Stimulated activated CD4-positive, alpha-beta T cell treated with anti-CD3 and anti-CD28 coated beads, Interleukin-2, amount 100 ng/mL, for 4 hours (primary cell): ENCODE measurements around the gene OTOGL.
"Not testable (repeated sequence)": the region's sequence is repeated elsewhere in the genome, so short reads cannot be mapped to it uniquely, and the experiment has no call there.

Source experiments
- DNase-seq: peaks from one replicate; pipeline ENCODE4 v3.0.0-alpha.2; 2020; ENCODE audit warnings: low read depth

Gene OTOGL

GRCh38 chr12:80277732-80278131, 178.4 kb downstream of the OTOGL start:
- no peak for DNase-seq

DNA sequence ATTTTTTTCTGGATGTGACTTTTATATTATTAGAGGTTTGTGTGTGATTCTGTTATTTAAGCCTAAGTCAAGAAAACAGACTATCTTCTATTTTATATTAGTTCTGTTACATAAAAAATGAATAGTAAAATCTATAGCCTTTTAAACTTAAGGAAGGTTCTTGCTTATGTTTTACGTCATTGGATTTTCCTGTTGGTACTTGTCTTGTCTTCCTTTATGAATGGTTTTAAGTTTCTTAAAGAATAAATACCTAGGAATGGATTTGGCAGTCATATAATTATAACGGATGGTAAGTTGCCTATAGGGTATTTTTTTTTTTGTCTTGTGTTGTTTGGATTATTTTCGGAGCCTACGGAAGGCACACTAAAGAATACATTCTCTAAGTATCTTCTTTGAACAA, 182.9 kb downstream of the OTOGL start:
- no peak for DNase-seq

DNA sequence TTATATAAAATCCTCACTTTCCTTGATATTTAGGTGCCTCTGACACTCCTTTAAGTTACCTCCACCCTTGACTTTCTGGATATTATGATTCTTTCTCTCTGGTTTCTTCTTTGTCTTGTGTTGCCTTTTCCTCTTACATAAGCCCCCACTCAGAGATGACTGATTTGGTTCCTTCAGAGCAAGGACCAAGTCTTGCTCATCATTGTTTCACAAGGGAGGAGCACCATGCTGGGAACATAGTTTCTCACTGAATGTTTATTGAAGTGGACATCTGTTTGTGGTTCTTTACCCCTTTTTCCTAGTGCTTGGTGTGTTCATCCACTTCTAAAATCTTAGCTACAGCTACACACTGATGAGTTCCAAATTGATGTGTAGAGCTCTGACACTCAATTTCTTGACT, 183.4 kb downstream of the OTOGL start:
- no peak for DNase-seq

DNA sequence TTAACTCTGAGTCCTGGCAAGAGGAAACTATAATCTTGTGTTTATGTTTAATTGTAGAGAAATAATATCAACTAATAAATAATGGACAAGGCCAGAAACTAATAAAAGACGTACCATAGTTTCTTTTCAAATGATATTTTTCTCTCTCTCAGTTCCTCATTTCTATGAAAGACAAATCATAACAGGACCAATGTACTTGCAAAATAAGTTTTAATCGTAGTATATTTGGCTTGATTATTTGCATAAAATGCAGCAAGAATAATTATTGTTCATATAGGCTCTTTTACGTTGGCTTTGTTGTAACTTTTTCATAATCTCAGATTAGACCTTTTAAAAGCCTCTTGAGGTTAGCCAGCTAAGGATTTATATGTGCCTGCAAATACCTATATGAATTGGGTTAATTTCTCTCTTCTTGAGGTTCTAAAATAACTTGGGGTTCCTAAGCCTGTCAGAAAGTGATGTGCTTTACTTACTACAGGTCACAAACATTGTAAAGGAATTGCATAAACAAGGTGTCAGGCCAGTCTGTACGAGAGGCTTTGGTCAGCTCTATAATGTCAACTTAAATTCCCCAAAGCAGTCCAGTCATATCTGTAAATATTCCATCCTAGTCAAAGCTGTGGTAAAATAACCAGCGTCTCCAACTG, 191.9 kb downstream of the OTOGL start:
- DNase-seq, result no peak

GRCh38 chr12:80293347-80293746, 194.0 kb downstream of the OTOGL start:
- DNase-seq, result no peak

GRCh38 chr12:80293759-80294158, 194.4 kb downstream of the OTOGL start:
- DNase-seq, result no peak

DNA sequence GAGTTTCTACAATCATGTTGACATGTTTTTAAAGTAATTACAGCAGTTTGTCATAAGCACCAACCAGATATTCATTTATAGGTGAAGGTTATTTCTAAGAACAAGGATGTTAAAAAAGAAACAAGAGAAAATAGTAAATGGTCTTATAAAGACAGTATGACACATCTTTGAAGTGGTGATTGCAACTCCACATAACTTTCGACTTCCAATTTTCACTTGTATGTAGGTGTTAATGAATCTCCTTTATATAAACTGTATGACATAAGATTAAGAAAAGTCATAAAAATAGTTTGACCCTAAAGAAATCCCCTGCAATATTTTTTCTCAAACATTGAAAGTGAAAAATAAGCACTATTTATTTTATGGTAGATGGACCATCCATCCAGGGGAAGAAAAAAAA, 199.9 kb downstream of the OTOGL start:
- DNase-seq, result no peak

GRCh38 chr12:80299976-80300375, 200.6 kb downstream of the OTOGL start:
- DNase-seq, result no peak

DNA sequence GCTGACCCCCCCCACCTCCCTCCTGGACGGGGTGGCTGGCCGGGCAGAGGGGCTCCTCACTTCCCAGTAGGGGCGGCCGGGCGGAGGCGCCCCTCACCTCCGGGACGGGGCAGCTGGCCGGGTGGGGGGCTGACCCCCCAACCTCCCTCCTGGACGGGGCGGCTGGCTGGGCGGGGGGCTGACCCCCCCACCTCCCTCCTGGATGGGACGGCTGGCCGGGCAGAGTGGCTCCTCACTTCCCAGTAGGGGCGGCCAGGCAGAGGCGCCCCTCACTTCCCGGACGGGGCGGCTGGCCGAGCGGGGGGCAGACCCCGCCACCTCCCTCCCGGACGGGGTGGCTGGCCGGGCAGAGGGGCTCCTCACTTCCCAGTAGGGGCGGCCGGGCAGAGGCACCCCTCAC, 208.1 kb downstream of the OTOGL start:
- not testable (repeated sequence) for DNase-seq

DNA sequence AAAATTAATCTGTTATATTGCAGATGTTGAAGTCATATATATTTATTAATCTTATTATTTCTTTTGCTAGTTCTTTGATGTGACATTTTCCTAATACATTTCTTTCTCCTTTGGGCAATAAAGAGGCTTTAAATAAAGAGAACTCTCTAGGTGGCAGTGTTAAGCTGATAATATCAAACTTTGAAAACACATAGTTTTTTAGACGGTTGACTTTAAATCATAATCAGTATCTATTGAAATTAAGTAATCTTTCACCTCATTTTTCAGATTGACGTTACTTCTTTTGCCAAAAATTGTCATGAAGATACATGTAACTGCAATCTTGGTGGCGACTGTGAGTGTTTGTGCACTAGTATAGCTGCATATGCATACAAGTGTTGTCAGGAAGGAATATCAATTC, 213.9 kb downstream of the OTOGL start:
- DNase-seq, result no peak

- no peak for DNase-seq
Measured at GRCh38 chr12:80314741-80315140, 215.4 kb downstream of the OTOGL start.

- no peak for DNase-seq
Measured at GRCh38 chr12:80316222-80316621, 216.9 kb downstream of the OTOGL start.

GRCh38 chr12:80317307-80317706, 218.0 kb downstream of the OTOGL start:
- no peak for DNase-seq

DNA sequence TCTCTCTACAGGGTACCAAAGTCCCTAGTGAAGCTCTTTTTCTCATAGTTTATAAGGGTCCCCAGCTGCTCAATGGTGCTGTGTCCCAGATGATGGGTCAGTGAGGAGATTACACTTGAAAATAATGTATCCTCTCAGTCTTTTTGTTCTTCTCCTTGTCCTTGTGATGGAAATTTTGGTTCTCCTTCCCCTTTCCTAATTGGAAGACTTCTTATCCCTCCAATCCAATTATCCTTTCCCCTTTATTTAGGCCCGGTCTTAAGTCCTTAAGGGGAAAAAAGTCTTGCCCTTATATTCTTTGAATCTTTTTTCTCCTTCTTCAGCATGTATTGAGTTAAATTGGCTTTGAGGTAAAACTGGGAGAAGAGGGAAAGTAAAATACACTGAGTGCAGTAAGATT, 218.6 kb downstream of the OTOGL start:
- no peak for DNase-seq

DNA sequence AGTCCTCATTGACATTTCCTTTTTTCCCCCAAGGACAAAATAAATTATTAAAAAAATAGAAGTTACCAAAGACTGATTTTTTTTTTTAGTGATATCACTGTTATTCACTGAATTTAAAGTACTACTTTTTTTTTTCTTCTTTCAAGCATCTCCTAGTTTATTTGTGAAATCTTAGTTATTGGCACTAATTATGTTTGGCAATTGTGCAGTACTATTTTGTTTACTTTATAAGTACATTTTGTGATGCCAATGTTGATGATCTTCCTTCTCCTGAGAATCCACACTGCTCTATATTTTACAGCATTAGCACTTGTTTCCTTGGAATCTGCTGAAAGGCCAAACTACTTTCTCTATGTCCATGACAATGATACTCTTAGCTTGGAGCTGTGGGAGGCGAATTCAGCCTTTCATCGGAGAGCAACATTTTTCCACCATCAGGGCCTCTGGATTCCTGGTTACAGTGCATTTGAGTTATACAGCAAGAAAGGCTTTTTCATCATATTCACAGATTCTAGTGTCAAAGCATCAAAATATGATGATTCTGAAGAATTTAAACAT, 220.9 kb downstream of the OTOGL start:
- no peak for DNase-seq

DNA sequence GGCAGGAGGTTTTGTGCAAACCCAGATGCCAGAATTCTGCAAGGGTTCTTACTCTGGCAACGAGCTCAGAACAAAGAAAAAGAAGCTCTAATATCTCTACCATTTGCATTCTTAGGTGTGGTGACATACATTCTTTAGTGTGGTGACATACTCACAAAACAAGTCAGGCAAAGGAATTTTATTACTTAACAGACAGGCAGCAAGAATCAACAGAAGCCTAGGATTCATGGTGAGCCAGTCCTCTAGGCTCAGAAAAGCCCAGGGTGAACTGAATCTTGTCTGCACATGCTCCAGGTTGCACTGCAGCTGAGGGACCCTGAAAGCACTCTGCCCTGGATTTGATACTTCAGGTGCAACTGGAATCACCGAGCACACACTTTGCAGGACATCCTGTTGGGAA, 222.3 kb downstream of the OTOGL start:
- no peak for DNase-seq

DNA sequence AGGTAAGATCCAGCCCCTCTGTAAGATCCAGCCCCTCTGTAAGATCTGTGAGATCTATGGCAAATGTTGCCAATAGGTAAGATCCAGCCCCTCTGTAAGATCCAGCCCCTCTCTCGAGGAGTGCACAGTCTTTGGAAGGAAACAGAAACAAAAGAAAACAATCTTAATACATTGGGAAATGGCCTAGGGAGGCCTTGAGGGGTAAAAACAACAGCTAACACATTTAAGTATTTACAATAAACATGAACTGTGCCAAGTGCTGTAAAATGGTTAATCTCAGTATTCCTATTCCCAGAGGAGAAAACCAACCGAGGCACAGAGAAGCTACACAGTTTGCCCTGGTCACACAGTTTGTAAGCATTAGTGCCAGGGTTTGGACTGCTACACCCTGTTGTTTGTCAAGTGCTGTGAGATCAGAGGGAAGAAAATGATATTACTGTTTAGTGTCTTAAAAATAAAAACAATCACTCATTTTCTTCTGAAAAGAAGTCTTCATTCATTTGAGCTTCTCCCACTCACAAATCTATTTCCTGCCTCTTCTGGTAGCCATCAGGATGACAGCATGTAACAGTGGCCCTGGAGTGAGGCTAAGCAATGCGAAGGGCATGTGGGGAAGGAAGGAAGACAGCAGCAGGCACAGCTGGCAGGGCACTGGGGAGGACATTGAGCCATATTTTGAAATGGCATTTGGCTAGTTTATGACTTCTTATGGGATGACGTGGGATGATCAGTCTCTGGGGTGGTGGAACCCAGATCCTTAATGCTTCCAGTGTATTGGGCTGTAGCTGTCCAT, 226.0 kb downstream of the OTOGL start:
- DNase-seq, result no peak

GRCh38 chr12:80332827-80333226, 233.5 kb downstream of the OTOGL start:
- no peak for DNase-seq

GRCh38 chr12:80352474-80352873, 253.1 kb downstream of the OTOGL start:
- DNase-seq, result no peak

- no peak for DNase-seq
Measured at GRCh38 chr12:80353254-80353653, 253.9 kb downstream of the OTOGL start.

DNA sequence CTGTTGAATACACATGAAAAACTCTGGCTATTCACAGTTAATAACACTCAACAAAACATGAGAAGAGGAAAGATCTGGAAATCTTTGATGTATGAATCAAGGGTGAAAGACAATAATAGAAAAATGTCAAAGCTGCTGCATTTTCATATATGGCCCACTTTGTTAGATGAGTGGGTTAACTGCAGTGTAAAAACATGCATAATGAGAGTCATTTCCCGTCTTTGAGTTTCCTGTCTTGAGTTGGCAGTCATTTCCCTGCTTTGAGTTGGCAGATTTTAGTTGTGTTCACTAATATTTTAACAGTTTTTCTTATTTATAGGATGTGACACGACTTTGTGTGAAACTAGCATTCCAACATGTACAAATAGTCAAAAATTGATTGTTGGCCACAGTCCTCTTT, 256.8 kb downstream of the OTOGL start:
- no peak for DNase-seq

DNA sequence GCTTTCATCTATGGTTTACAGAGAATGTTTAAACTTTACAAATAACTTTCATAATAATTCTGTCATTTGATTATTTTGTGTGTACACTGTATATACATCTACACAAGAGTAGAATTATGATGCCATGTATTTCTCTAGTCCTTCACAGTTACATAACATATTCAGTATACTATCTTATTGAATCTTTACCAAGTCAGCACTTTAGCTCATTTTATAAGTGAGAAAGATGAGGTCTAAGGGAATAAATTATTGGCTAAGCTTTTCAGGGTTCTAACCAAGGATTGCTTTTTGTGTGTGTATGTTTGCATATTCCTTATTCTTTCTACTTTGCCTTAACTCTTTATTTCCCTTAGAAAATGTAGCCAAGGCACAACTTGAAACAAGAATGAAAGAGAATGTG, 260.4 kb downstream of the OTOGL start:
- DNase-seq, result no peak

DNA sequence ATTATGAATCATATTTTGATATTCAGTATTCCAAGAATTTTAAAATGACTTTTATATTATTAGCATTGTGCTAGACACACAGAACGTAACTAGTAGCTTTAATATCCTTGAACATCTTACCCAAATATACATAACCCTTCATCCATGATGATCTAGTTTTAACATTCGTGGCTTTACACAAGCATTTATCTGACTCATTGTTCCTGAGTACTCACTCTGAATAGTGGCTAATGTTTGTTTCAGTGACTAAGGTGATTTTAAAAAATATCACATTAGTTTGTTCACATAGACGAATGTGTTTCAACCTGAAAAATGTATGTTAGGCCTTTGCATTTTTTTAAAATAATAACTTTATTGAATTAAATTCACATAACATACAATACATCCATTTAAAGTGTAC, 264.7 kb downstream of the OTOGL start:
- DNase-seq, result no peak

- DNase-seq, result no peak
Measured at GRCh38 chr12:80373666-80374065, 274.3 kb downstream of the OTOGL start.
